Measurements from ENCODE around the gene ZSWIM1.

DNA sequence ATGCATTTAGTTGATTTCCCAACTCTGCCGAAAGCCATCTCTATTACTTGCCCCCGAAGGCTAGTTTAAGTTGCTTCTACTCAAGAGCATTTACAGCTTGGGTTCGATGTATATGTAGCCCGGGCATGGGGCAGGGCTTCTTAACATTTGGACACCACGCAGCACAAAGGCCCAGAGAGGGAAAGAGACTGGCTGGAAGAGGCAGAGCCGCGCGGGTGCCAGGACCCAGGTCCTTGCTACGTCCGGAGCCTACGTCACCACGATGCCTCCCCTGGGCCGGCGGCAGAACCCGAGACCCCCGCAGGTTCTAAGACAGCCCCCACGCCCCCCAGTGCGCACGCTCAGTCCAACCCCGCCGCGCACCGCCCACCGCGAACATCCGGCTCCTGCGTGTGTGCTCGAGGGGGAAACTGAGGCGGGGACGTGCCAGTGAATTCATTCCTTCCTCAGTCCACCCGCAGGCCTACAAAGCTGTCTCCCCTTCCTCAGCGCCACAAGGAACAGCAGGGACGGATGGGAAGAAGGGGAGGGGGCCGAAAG, 53.1 kb downstream of the ZSWIM1 start:
- TF ChIP-seq POLR2A (IDR thresholded peaks at IDR 0.05; ENCODE audit: low read depth, low read length), result no peak
- TF ChIP-seq TAF1 (IDR thresholded peaks at IDR 0.05; ENCODE audit: borderline replicate concordance, low read depth, low read length), result no peak
- TF ChIP-seq POLR2AphosphoS5 (IDR thresholded peaks at IDR 0.05; ENCODE audit: low read depth, low read length), result no peak

All from GM12892 (cell line).